Uterus (tissue), 4 donors: Measurements from ENCODE around the gene PTPN23. TPM values are rescaled to one million over a fixed set of nuclear protein-coding genes. Genes with fewer than 3 reads are reported as not detected.

Experiments used
- DNase-seq, 2 donors: peaks; one replicate each; pipeline ENCODE4 v3.0.0-alpha.2; 2019 to 2020
- H3K27ac ChIP-seq, 2 donors: fragments of 200-600 bp; sonication (generic); 1 replicate in 1 of 2; 2 replicates in 1 of 2; pipeline ENCODE4 v1.5.1; 2016 to 2018
- H3K27me3 ChIP-seq, 2 donors: fragments of 200-600 bp; sonication (generic); one replicate each; pipeline ENCODE4 v1.5.1; 2018 to 2019; ENCODE audit warnings: control low read depth in 1 of 2
- H3K36me3 ChIP-seq, 2 donors: fragments of 200-600 bp; sonication (generic); one replicate each; pipeline ENCODE4 v1.5.1; 2019; ENCODE audit warnings: control low read depth in 1 of 2
- H3K4me1 ChIP-seq, 2 donors: fragments of 200-600 bp; sonication (generic); one replicate each; pipeline ENCODE4 v1.5.1; 2018 to 2019; ENCODE audit warnings: control low read depth in 1 of 2
- H3K4me3 ChIP-seq, 2 donors: fragments of 200-600 bp; sonication (generic); 1 replicate in 1 of 2; 2 replicates in 1 of 2; pipeline ENCODE4 v1.5.1; 2018 to 2019; ENCODE audit warnings: mild to moderate bottlenecking in 1 of 2
- H3K9me3 ChIP-seq, 2 donors: fragments of 200-600 bp; sonication (generic); one replicate each; pipeline ENCODE4 v1.5.1; 2019; ENCODE audit warnings: control low read depth in 1 of 2
- CTCF ChIP-seq, 4 experiments: fragments of 200-600 bp in 2 of 4; fragments of 450-650 bp in 2 of 4; sonication (generic) in 2 of 4; IDR thresholded peaks; one replicate each; pipeline ENCODE4 v1.5.1; 2016 to 2019; ENCODE audit warnings: antibody characterized with exemption in 4 of 4, mild to moderate bottlenecking in 2 of 4, moderate library complexity in 1 of 4
- POLR2A ChIP-seq, 2 donors: fragments of 450-650 bp; IDR thresholded peaks; one replicate each; pipeline ENCODE4 v1.6.1; 2016; ENCODE audit warnings: antibody characterized with exemption in 2 of 2, mild to moderate bottlenecking in 1 of 2, moderate library complexity in 1 of 2
- intact Hi-C: fragments of 100-400 bp; cut with DNase I; formaldehyde crosslinking; loops from one replicate; pipeline ENCODE4 v1.15.1; 2023; ENCODE audit warnings: low total_unique reads
- total RNA-seq, 4 donors: library from RNA; depleted of rRNA in 3 of 4; stranded (reverse); fragments of >200 nt in 3 of 4; gene quantifications; one replicate each; pipeline versions ENCODE4 v1.1.0 to v1.2.4, GENCODE V29; 2014 to 2023
- donor health status: DM: yes; HTN: yes; CAD: no.

PTPN23 gene
- total RNA-seq, result 10 to 100 TPM in 2 of 4 donors, 1 to 10 TPM in 2; 5.1 to 51.6 (median 16.2) TPM

- DNase-seq, result peak; percentile 99 to 100
- Histone ChIP-seq H3K27ac (peak within 1 kb of the TSS; percentile 92 to 93), H3K4me1 (peaks cover 5 to 9% of the 10 kb centered on the region in 2 donors), H3K27me3 (no peaks in the 10 kb centered on the region), H3K9me3 (no peaks in the 10 kb centered on the region), H3K36me3 (no peaks in the 10 kb centered on the region), H3K4me3 (peak within 1 kb of the TSS; percentile 71 to 91)
- intact Hi-C loops, result no loop called here
- TF ChIP-seq CTCF (IDR thresholded peaks at IDR 0.05) (peak in 2 of 4 experiments; percentile 24 to 29), POLR2A (IDR thresholded peaks at IDR 0.05) (peak; percentile 89 to 92)
Observed at GRCh38 chr3:47380601-47381316, at the start of gene PTPN23. TSS of gene PTPN23 (plus strand) at chr3:47381021. CDS start at chr3:47381097, 76 bp downstream.

GRCh38 chr3:47333907-47334306 lies 46.9 kb upstream of the PTPN23 start:
- no peaks in the 10 kb centered on the region for H3K36me3 ChIP-seq
- no peak overlapping the region for H3K4me3 ChIP-seq
- DNase-seq, result no peak
- H3K4me1 ChIP-seq, result no peaks in the 10 kb centered on the region
- H3K27me3 ChIP-seq, result no peaks in the 10 kb centered on the region
- no peaks in the 10 kb centered on the region for H3K9me3 ChIP-seq
- no peak overlapping the region for H3K27ac ChIP-seq
- TF ChIP-seq POLR2A (IDR thresholded peaks at IDR 0.05) (no peak), CTCF (IDR thresholded peaks at IDR 0.05) (no peak)
- intact Hi-C loops, result loop anchor here (10.0 kb wide), 1 partner anchor 629 kb away; the partner anchor contains the start of gene TMIE

GRCh38 chr3:47337656-47338055 lies 43.2 kb upstream of the PTPN23 start:
- no peaks in the 10 kb centered on the region for H3K9me3 ChIP-seq
- no peak overlapping the region for H3K4me3 ChIP-seq
- H3K27me3 ChIP-seq, result no peaks in the 10 kb centered on the region
- H3K36me3 ChIP-seq, result no peaks in the 10 kb centered on the region
- H3K4me1 ChIP-seq, result no peaks in the 10 kb centered on the region
- DNase-seq, result no peak
- TF ChIP-seq CTCF (IDR thresholded peaks at IDR 0.05) (no peak), POLR2A (IDR thresholded peaks at IDR 0.05) (no peak)
- intact Hi-C loops, result loop anchor here (10.0 kb wide), 1 partner anchor 633 kb away; the partner anchor contains the start of gene TMIE
- no peak overlapping the region for H3K27ac ChIP-seq

- TF ChIP-seq POLR2A (IDR thresholded peaks at IDR 0.05) (no peak), CTCF (IDR thresholded peaks at IDR 0.05) (no peak)
- no peaks in the 10 kb centered on the region for H3K36me3 ChIP-seq
- no peak overlapping the region for H3K4me3 ChIP-seq
- DNase-seq, result no peak
- intact Hi-C loops, result loop anchor here (10.0 kb wide), 1 partner anchor 635 kb away; the partner anchor contains the start of gene TMIE
- no peak overlapping the region for H3K27ac ChIP-seq
- H3K4me1 ChIP-seq, result no peaks in the 10 kb centered on the region
- H3K9me3 ChIP-seq, result no peaks in the 10 kb centered on the region
- no peaks in the 10 kb centered on the region for H3K27me3 ChIP-seq
Observed at GRCh38 chr3:47339951-47340350, 40.9 kb upstream of the PTPN23 start.

GRCh38 chr3:47340866-47341265 lies 40.0 kb upstream of the PTPN23 start:
- TF ChIP-seq CTCF (IDR thresholded peaks at IDR 0.05), result no peak
- TF ChIP-seq POLR2A (IDR thresholded peaks at IDR 0.05), result no peak
- DNase-seq, result no peak
- Histone ChIP-seq H3K4me3 (no peak overlapping the region), H3K27me3 (no peaks in the 10 kb centered on the region), H3K27ac (no peak overlapping the region), H3K4me1 (no peaks in the 10 kb centered on the region), H3K36me3 (no peaks in the 10 kb centered on the region), H3K9me3 (no peaks in the 10 kb centered on the region)
- intact Hi-C loops, result no loop called here
